IgD-negative memory B cell (primary cell): Measurements from ENCODE around the gene C12orf56. TPM values are rescaled to one million over a fixed set of nuclear protein-coding genes. Genes with fewer than 3 reads are reported as not detected.

Source experiments
- H3K27ac Mint-ChIP-seq, 3 donors: one replicate each; pipeline ENCODE4 v1.8.0; 2020 to 2022; ENCODE audit warnings: mild to moderate bottlenecking in 3 of 3, mixed read lengths in 3 of 3, moderate library complexity in 1 of 3
- H3K27me3 Mint-ChIP-seq: one replicate; pipeline ENCODE4 v1.8.0; 2021; ENCODE audit warnings: mixed read lengths
- H3K36me3 Mint-ChIP-seq: one replicate; pipeline ENCODE4 v1.8.0; 2020; ENCODE audit warnings: mild to moderate bottlenecking, mixed read lengths
- H3K4me1 Mint-ChIP-seq, 3 donors: one replicate each; pipeline ENCODE4 v1.8.0; 2020 to 2022; ENCODE audit warnings: mixed read lengths in 3 of 3, mild to moderate bottlenecking in 1 of 3
- H3K4me3 Mint-ChIP-seq, 4 donors: one replicate each; pipeline ENCODE4 v1.8.0; 2020 to 2022; ENCODE audit warnings: mild to moderate bottlenecking in 4 of 4, mixed read lengths in 4 of 4, moderate library complexity in 3 of 4
- H3K9me3 Mint-ChIP-seq, 3 donors: one replicate each; pipeline ENCODE4 v1.8.0; 2020 to 2021; ENCODE audit warnings: mixed read lengths in 3 of 3, mild to moderate bottlenecking in 1 of 3
- polyA plus RNA-seq: library from polyadenylated mRNA; unstranded; fragments of 300-500 nt; fragmentation: Illumina TruSeq; gene quantifications from one replicate; pipeline ENCODE4 v1.2.3, GENCODE V29; 2021

C12orf56 gene
- polyA plus RNA-seq, 1 donor from 2014 or later: not detected

DNA sequence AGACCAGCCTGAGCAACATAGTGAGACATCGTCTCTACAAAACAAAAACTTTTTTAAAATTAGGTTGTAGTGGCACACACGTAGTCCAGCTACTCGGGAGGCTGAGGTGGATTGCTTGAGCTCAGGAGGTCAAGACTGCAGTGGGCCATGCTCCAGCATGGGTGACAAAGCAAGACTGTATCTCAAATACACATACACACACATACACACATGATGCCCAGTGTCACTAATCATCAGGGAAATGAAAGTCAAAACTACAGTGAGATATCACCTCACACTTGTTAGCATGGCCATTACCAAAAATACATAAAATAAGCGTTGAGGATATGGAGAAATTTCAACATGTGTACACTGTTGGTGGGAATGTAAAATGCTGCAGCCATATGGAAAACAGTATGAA lies 135.3 kb downstream of the C12orf56 start:
- H3K27ac Mint-ChIP-seq: no peak overlapping the region
- H3K36me3 Mint-ChIP-seq: no peaks in the 10 kb centered on the region
- H3K4me3 Mint-ChIP-seq: no peak overlapping the region
- no peaks in the 10 kb centered on the region for H3K4me1 Mint-ChIP-seq
- peaks cover 2% of the 10 kb centered on the region for H3K27me3 Mint-ChIP-seq
- H3K9me3 Mint-ChIP-seq: no peaks in the 10 kb centered on the region

DNA sequence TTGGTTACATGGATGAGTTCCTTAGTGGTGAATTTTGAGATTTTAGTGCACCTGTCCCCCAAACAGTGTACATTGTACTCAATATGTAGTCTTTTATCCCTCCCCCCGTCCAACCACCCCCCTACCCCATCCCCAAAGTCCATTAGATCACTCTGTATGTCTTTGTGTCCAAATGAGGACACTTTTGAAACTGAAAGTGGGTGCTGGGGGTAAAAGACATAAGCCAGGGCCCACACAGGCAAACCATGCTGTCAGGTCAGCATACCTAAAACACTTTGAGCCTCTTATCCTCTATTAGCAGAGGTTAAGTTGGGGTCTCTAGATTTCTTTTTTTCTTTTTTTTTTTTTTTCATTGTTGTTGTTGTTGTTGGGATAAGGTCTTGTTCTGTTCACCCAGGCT lies 137.2 kb downstream of the C12orf56 start:
- Mint-ChIP-seq H3K4me3 (no peak overlapping the region), H3K9me3 (no peaks in the 10 kb centered on the region), H3K27ac (no peak overlapping the region), H3K4me1 (no peaks in the 10 kb centered on the region), H3K36me3 (no peaks in the 10 kb centered on the region), H3K27me3 (peaks cover 2% of the 10 kb centered on the region)

DNA sequence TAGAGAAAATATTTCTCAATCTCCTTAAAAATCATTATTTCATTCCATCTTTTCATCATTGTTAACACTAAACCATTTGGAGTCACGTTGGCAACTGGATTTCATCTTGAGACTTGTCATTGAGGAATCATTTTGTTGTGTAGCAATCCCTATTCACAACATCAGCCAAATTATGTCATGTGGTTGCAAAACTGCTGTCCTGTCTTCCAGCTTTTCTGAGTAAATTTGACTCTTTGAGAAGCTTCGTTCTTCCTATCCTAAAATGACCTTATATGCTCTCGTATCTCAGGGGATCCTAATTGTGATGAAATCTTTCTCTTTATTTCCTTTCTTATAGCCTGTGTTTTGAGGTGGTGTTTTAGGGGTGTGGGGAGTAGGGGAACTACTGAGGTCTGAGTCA lies 137.9 kb downstream of the C12orf56 start:
- Mint-ChIP-seq H3K4me3 (no peak overlapping the region), H3K9me3 (no peaks in the 10 kb centered on the region), H3K27ac (peak overlapping the region in 1 of 3 donors; percentile 10), H3K4me1 (no peaks in the 10 kb centered on the region), H3K27me3 (peaks cover 4% of the 10 kb centered on the region), H3K36me3 (no peaks in the 10 kb centered on the region)

DNA sequence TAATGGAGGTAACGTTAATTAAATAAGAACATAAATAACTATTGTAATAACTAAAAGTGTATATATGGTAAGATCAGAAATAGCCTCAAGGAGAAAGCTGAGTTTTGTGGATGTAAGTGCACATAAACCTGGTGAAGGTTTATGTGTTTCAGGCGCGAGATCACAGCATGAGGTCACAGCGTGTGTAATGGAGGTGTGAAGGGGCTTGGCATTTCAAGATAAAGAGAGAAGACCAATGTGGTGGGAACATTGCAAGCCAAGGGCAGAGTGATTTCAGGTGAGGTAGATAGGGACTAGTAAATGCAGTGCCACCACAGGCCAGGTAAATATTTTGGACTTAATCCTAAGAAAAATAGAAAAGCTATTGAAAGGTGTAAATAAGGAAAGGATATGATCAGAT lies 146.7 kb downstream of the C12orf56 start:
- no peak overlapping the region for H3K4me3 Mint-ChIP-seq
- no peaks in the 10 kb centered on the region for H3K4me1 Mint-ChIP-seq
- no peak overlapping the region for H3K27ac Mint-ChIP-seq
- H3K9me3 Mint-ChIP-seq: no peaks in the 10 kb centered on the region
- peaks cover 2% of the 10 kb centered on the region for H3K27me3 Mint-ChIP-seq
- H3K36me3 Mint-ChIP-seq: no peaks in the 10 kb centered on the region

DNA sequence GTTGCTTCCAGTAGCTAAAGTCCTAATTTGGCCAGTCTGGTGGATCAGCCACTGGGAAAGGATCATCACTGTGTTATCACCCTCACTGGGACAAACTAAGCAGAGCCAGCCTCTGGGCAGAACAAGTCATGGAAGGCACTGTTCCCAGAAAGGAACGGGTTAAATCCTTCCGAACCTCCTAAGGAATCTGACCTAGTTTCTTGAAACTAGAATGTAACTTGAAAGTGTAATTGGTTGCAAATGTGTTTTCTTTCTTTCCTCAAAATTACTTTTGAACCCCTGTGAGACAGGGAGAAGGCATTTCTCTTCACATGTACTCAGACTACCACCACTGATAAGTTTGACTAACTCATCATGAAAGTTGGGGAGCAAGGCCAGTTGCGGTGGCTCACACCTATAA lies 149.8 kb downstream of the C12orf56 start:
- Mint-ChIP-seq H3K4me1 (no peaks in the 10 kb centered on the region), H3K36me3 (peaks cover 1% of the 10 kb centered on the region), H3K9me3 (no peaks in the 10 kb centered on the region), H3K27me3 (no peaks in the 10 kb centered on the region), H3K4me3 (no peak overlapping the region), H3K27ac (no peak overlapping the region)

DNA sequence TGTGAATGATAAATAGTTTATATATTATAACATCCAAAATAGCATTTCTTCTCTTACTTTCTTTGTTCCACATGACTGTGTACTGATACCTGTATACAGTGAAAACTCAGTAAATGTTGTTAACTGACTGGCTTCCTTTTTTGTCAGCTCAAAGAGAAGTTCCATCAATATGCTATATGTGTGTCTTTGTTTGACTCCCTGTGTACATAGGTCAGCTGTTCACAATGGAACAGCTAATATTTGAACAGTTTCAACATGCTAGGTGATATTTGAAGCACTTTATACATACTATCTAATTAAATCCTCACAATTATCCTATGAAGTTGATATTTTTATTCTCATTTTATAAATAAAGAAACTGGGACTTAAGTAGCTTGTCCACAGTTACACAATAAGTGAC lies 153.2 kb downstream of the C12orf56 start:
- peaks cover 1% of the 10 kb centered on the region for H3K36me3 Mint-ChIP-seq
- H3K4me1 Mint-ChIP-seq: no peaks in the 10 kb centered on the region
- no peaks in the 10 kb centered on the region for H3K27me3 Mint-ChIP-seq
- H3K9me3 Mint-ChIP-seq: no peaks in the 10 kb centered on the region
- H3K4me3 Mint-ChIP-seq: no peak overlapping the region
- H3K27ac Mint-ChIP-seq: no peak overlapping the region

DNA sequence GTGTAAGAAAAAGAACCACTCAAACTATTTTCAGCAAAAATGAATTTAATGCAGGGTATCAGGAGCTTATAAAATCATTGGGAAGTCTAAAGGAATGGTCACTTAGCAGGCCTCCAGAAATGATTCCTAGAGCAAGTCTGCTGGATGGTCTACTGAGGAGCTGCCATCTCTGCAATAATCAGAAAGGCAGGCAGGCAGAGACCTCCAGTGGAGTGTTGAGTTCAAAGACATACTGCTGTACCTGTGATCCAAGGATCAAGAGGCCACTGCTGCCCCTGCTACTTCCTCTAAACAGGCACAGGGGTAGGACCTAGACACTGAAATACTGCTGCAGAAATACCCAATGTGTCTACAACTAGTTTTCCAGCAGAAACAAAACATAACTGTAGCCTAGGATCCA lies 154.0 kb downstream of the C12orf56 start:
- no peak overlapping the region for H3K27ac Mint-ChIP-seq
- peaks cover 1% of the 10 kb centered on the region for H3K36me3 Mint-ChIP-seq
- H3K4me3 Mint-ChIP-seq: no peak overlapping the region
- H3K4me1 Mint-ChIP-seq: no peaks in the 10 kb centered on the region
- H3K9me3 Mint-ChIP-seq: no peaks in the 10 kb centered on the region
- no peaks in the 10 kb centered on the region for H3K27me3 Mint-ChIP-seq

DNA sequence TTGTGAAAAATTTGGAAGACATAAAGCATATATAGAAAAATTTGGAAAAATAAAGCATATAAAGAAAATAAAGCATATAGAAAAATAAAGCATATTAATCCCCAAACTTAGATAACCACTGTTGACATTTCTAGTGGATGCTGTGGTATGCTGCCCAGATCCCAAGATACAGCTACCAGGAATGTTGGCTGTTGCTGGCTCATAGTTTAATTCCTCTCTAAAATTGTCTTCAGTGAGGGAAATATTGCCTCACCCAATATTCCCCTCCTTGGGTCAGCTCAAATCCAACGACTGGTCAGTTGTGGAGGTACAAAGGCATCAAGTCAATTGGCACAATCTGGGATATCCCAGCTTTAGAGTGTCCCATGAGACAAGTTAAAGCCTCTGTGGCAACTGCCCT lies 158.4 kb downstream of the C12orf56 start:
- H3K27ac Mint-ChIP-seq: no peak overlapping the region
- H3K4me1 Mint-ChIP-seq: no peaks in the 10 kb centered on the region
- H3K27me3 Mint-ChIP-seq: peaks cover 10% of the 10 kb centered on the region
- peaks cover 3% of the 10 kb centered on the region for H3K36me3 Mint-ChIP-seq
- H3K9me3 Mint-ChIP-seq: no peaks in the 10 kb centered on the region
- no peak overlapping the region for H3K4me3 Mint-ChIP-seq

DNA sequence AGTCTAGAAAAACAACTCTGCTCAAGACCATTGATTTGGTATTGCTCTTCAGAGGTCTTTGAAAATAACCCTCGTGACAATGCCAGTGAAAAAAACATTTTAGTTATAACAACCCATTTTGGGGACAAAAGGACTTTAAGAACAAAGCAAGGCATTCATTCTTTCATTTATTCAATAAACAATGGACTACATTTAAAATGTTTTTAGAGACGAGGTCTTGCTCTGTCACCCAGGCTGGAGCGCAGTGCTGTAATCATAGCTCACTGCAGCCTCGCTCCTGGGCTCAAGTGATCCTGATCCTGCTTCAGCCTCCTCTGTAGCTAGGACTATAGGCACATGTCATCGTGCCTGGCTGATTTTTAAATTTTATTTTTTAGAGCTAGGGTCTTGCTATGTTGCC lies 160.8 kb downstream of the C12orf56 start:
- Mint-ChIP-seq H3K4me3 (no peak overlapping the region), H3K27ac (no peak overlapping the region), H3K27me3 (peaks cover 10% of the 10 kb centered on the region), H3K4me1 (no peaks in the 10 kb centered on the region), H3K36me3 (peaks cover 2% of the 10 kb centered on the region), H3K9me3 (no peaks in the 10 kb centered on the region)

DNA sequence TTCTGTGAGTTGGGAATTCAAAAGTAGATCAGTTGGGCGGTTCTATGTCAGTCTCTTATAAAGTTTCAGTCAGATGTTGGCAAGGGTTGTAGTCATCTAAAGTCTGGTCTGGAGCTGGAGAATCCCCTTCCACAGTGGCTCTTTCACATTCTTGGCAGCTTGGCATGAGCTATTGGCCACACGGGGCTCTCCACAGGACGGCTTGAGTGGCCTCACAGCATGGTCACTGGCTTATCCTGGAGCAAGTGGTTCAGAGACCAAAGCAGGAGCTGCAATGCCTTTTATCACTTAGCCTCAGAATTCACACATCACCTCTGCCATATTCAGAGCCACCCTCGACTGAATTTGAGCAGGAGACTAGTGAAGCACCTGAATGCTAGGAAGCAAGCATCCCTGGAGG lies 161.3 kb downstream of the C12orf56 start:
- Mint-ChIP-seq H3K36me3 (peaks cover 2% of the 10 kb centered on the region), H3K4me1 (no peaks in the 10 kb centered on the region), H3K27ac (no peak overlapping the region), H3K9me3 (no peaks in the 10 kb centered on the region), H3K4me3 (no peak overlapping the region), H3K27me3 (peaks cover 10% of the 10 kb centered on the region)

DNA sequence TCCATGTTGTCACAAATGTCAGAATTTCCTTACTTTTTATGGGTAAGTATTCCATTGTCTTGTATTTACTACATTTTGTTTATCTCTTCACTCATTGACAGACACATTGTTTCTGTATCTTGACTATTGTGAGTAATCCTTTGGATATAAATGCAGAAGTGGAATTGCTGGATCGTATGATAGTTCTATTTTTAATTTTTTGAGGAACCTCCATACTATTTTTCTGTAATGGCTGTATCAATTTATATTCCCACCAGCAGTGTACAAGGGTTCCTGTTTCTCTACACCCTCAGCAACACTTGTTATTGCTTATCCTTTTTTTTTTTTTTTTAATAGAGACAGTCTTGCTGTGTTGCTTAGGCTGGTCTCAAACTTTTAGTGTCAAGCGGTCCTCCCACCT lies 164.9 kb downstream of the C12orf56 start:
- H3K4me1 Mint-ChIP-seq: peaks cover 4 to 16% (median 8%) of the 10 kb centered on the region in 3 donors
- H3K4me3 Mint-ChIP-seq: peak overlapping the region in 1 of 4 donors; percentile 3
- H3K27me3 Mint-ChIP-seq: peaks cover 8% of the 10 kb centered on the region
- no peaks in the 10 kb centered on the region for H3K36me3 Mint-ChIP-seq
- H3K27ac Mint-ChIP-seq: peak overlapping the region in 1 of 3 donors; percentile 43
- no peaks in the 10 kb centered on the region for H3K9me3 Mint-ChIP-seq

DNA sequence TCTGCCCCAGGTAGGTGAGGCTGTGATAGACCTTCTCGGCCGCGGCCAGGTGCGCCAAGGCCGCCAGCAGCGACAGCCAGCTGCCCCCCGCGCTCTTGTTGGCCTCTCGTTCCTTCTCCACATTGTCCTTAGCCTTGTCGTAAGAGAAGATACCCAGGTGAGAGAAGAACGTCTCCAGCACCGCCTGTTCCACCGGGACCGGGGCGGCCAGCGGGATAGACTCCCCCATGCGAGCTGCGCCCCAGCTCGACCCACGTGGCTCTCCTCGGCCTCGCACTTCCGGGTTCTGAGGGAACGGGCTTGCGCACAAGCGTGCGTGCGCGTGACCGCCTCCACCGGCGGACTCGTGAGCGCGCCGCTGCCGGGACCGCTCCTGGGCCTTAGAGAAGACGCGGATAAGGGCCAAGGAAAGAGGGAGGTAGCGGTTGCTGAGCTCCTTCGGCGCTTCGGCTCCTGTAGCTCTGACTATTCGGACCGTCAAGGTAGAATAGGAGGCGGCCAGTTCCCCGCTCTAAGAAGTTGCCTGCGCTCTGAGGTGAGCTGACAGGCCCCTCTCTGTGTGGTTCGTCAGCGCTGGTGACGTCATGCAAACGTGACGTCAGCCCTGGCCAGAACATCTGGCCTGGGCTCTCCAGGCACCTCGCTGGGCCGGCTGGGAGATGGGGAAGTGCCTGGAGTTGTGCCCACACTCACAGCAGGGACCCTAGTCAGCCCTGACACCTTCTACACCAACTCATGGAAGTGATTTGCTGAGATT lies 168.4 kb downstream of the C12orf56 start, which contains the start of gene KICS2:
KICS2 (minus strand) TSS at position 288 of the 757 bp plus-strand sequence; CDS start at position 229, 59 bp downstream.
- H3K27ac Mint-ChIP-seq: peak within 1 kb of the TSS; percentile 84 to 97 (median 97)
- peaks cover 3% of the 10 kb centered on the region for H3K36me3 Mint-ChIP-seq
- H3K4me3 Mint-ChIP-seq: peak within 1 kb of the TSS; percentile 87 to 97 (median 94)
- H3K27me3 Mint-ChIP-seq: no peaks in the 10 kb centered on the region
- H3K4me1 Mint-ChIP-seq: peaks cover 13 to 29% (median 17%) of the 10 kb centered on the region in 3 donors
- no peaks in the 10 kb centered on the region for H3K9me3 Mint-ChIP-seq

DNA sequence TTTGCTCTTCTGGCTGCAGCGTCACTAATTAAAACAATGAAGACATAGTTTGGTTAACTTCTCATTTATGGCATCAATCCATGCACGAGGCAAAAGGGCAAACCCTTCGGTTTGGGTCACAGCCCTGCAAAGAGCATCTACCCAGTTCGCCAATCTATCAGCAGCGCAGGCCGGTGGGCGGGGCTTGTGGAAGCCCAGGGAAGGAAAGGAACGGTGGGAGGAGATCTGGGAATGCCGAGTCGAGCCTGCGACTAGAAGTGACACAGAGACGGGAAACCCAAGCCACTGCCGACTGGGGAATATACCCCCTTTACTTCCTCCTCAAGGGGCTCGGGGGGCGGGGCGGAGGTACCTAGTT lies 168.9 kb downstream of the C12orf56 start:
- peaks cover 3% of the 10 kb centered on the region for H3K36me3 Mint-ChIP-seq
- H3K27me3 Mint-ChIP-seq: no peaks in the 10 kb centered on the region
- H3K9me3 Mint-ChIP-seq: no peaks in the 10 kb centered on the region
- H3K4me1 Mint-ChIP-seq: peaks cover 13 to 29% (median 17%) of the 10 kb centered on the region in 3 donors
- H3K4me3 Mint-ChIP-seq: peak overlapping the region; percentile 87 to 97 (median 94)
- peak overlapping the region; percentile 84 to 97 (median 97) for H3K27ac Mint-ChIP-seq

DNA sequence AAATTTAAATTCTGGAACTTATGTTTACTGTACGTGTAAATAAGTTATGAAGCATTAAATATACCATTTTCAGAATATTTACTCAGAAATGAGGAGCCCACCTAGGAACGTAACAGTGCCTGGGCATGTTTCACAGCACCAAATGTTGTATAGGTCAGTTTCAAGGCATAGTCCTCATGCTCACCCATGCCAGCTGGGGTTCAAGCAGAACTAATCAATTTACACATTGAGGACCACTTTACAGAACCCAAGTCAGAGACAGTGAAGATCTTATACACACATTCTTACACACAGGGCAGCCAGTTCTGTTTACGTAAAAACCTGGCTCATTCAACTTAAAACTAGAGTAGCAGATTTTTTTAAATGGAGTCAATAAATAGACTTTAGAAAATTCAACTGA lies 170.5 kb downstream of the C12orf56 start:
- Mint-ChIP-seq H3K4me3 (peak overlapping the region in 2 of 4 donors; percentile 52 to 63), H3K9me3 (no peaks in the 10 kb centered on the region), H3K27ac (peak overlapping the region in 1 of 3 donors; percentile 33), H3K36me3 (peaks cover 3% of the 10 kb centered on the region), H3K4me1 (peaks cover 13 to 29% (median 17%) of the 10 kb centered on the region in 3 donors), H3K27me3 (no peaks in the 10 kb centered on the region)

DNA sequence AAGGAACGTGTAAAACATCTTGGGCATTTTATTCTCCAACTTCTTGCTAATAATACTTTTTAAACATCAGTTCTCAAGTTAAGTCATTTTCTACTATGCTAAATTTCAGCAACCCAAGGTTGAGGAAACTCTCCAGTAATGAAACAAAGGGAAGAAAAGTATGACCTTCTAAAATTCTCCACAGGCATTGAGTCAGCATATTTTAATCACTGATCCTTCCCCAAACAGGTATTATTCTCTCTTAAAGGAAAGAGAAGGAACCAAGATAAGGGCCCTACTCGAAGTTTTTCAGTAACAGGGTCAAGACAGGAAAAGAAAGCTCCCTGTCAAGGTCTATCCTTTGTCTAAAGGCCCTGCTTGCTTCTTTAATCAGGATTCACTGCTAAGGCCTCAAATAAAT lies 171.4 kb downstream of the C12orf56 start:
- Mint-ChIP-seq H3K9me3 (no peaks in the 10 kb centered on the region), H3K4me3 (peak overlapping the region in 1 of 4 donors; percentile 72), H3K27ac (peak overlapping the region in 2 of 3 donors; percentile 39 to 49), H3K4me1 (peaks cover 13 to 29% (median 17%) of the 10 kb centered on the region in 3 donors), H3K27me3 (no peaks in the 10 kb centered on the region), H3K36me3 (peaks cover 6% of the 10 kb centered on the region)

DNA sequence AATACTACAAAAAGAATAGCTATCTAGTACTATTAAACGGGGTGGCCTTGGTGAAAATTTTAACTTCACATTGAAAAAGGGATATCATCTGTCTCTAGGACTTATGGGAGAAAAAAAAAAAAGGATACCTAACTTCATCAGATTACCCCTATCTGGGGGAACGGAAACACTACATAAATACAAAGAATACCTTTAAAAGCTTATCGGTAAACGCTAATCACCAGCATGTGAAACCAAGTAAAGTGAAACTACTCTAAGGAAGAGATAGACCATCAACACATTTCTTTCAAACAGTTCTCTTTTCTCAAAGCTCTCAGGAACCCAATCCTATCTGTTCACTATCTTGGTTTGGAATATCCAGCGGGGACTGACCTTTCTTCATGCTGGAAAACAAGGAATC lies 172.0 kb downstream of the C12orf56 start:
- Mint-ChIP-seq H3K4me3 (peak overlapping the region in 3 of 4 donors; percentile 67 to 84 (median 72)), H3K27ac (peak overlapping the region in 2 of 3 donors; percentile 33 to 45), H3K4me1 (peaks cover 13 to 29% (median 17%) of the 10 kb centered on the region in 3 donors), H3K9me3 (no peaks in the 10 kb centered on the region), H3K27me3 (no peaks in the 10 kb centered on the region), H3K36me3 (peaks cover 10% of the 10 kb centered on the region)
